Left cardiac atrium (tissue), 4 donors: ENCODE data around the gene UGT1A10. TPM values are rescaled to one million over a fixed set of nuclear protein-coding genes. Genes with fewer than 3 reads are reported as not detected.
A peak's percentile ranks its signal among the peaks of the same experiment; 100 is the strongest.
"Not testable (repeated sequence)": the region's sequence is repeated elsewhere in the genome, so short reads cannot be mapped to it uniquely, and the experiment has no call there.

Experiments used
- ATAC-seq, 2 donors: fragments of 200-7000 bp; cut with Tn5 transposase; one replicate each; pipeline ENCODE4 v1.9.1; 2020; ENCODE audit warnings: mild to moderate bottlenecking in 2 of 2, moderate library complexity in 2 of 2
- DNase-seq: peaks from one replicate; pipeline ENCODE4 v3.0.0-alpha.2; 2020
- intact Hi-C, 2 donors: fragments of 100-400 bp; cut with DNase I; formaldehyde crosslinking; loops; one replicate each; pipeline versions ENCODE4 v1.14.1 to v1.15.1; 2022 to 2023
- total RNA-seq, 2 donors: library from RNA; stranded (reverse); fragmentation: NEBNext Ultra II Directional; extraction: Animal tissue kit (Norgen Biotek cat#: 25700); gene quantifications; one replicate each; pipeline ENCODE4 v1.2.1, GENCODE V29; 2021
- donor health status: DM: no; HTN: yes; CAD: no.
- donor health status: DM: no; HTN: yes; CAD: no; lungs with severe emphysema.
- donor health status: DM: yes; HTN: yes; CAD: no.
- donor health status: Dilated cardiomyopathy.

Gene UGT1A10
- total RNA-seq, 2 donors from 2014 or later, result not detected

DNA sequence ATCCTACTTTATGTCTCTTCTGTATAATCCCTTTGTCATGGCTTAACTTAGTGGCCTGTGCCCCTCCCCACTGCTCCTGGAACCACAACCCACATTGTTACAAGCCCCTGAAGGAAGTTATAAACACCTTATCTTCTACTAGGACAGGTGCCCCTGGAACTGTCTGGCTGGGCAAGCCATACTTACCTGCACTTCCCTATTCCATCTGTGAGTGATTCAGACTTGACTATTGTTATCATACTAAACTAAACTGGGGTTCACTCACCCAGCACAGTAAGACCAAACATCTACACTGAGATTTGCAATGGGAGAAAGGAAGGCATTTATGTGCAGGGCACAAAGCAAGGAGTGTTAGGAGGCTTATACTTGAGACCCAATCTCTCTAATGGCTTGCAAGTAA, 52.8 kb downstream of the UGT1A10 start:
- ATAC-seq, result no peak
- DNase-seq, result no peak
- intact Hi-C loops, result no loop called here

DNA sequence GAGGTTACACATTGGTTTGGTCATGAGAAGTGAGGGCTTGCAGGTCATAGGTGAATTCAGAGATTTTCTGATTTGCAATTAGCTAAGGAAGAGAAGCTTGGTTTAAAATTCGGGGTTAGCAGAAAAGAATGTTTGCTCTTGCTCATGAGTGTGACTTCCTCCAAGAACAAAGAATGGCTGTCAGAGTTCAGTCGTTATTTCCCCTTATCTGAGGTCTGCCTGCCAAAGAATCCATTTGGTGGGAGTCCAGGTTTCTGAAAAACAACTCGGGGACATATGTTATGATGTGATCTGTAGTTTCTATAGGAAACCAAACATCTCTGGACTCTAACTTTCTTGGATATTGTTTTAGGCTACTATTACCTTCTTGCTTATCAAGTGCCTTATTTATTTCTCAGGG, 53.3 kb downstream of the UGT1A10 start:
- no peak for DNase-seq
- intact Hi-C loops, result no loop called here
- no peak for ATAC-seq

DNA sequence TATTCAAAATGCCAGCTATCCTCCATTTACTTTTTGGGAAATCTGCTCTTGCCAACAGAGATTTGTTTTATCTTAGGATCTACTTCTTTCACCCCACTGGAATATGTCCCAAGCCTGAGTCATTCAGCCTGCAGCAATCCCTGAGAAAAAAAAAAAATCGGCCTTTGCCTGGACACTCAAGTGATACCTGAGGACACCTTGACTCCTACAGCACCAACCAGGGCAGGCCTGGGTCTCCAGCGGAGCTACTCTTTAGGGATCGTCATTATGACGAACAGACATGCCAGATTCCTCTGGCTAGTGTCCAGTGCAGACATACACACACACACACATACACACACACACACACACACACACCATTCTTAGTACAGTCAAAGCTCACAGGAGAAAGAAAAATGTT, 54.2 kb downstream of the UGT1A10 start:
- DNase-seq, result no peak
- no peak for ATAC-seq
- intact Hi-C loops, result no loop called here

DNA sequence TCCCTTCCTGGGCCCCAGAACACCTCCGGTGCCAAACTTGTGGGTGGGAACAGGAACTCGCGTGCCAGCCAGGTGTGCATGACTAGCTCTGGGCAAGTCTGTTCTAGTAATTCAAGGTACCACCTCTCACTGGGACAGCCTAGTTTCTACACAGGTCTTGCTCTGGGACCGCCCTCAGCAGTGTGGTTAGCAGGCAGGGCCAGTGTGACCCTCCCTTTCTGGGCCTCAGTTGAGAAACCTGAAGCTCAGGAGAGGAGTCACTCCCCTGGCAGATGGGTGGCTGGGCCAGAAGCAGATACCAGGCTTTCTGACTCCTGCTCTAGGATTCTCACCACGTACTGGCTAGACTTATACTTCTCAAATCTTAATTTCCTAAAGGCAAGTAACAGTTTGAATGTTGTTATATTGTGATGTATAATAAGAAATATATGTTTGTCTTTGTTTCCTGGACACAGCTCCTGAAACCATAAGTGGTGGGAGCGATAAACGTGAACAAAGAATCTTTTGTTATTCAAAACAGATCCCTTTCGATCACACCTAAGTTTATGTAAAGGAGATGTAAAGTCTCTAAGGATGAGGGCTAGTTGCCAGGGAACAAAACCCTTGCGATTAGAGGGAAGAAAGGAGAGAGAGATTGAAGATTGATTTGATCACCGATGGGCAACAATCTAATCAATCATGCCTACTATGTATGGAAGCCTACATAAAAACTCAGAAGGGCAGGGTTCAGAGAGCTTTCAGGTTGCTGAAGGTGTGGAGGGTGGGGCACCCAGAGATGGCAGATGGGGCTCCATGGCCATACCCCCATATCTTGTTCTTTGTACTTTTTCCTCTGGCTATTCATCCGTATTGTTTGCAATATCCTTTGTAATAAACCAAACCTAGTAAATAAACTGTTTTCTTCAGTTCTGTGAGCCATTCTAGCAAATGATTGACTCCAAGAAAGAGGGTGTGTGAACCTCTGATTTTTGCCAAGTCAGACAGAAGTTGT, 55.5 kb downstream of the UGT1A10 start:
- intact Hi-C loops, result no loop called here
- ATAC-seq (no peak), DNase-seq (no peak)

DNA sequence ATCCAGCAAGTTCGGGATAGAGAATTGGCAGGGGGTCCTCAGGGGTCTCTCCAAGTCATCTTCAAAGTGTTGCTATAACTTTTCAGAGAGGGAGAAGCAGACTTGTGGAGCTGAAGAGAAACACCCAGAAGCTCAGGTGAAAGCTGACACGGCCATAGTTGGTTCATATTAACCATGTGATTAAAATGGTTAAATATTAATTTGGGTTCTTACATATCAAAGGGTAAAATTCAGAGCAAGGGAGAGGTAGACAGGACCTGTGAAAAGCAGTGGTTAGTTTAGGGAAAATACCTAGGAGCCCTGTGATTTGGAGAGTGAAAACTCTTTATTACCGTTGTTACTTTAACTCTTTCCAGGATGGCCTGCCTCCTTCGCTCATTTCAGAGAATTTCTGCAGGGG, 56.4 kb downstream of the UGT1A10 start, which contains the start of gene UGT1A6:
Gene UGT1A6, plus strand, starts transcription at position 243 of the 400 bp plus-strand sequence. Its CDS starts 115 bp downstream, at position 358.
- ATAC-seq, result no peak
- DNase-seq, result no peak
- intact Hi-C loops, result no loop called here

DNA sequence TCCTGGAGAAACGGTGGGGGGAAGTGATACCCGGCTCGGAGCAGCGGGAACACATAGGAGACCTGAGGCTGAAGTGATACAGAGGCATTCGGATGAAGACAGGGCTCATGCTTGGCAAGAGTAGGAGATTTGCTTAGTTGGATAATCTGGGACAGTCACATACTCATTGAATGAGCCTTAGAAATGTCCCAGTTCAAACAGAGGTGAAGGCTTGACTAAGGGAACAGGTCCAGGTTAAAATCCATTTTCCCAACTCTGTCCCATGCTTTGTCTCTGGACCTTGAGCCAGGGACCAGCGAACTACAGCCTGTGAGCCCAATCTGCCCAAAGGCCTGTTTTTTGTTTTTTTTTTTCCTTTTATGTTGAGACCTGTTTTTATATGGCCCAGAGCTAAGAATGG, 57.7 kb downstream of the UGT1A10 start:
- intact Hi-C loops, result no loop called here
- ATAC-seq, result no peak

DNA sequence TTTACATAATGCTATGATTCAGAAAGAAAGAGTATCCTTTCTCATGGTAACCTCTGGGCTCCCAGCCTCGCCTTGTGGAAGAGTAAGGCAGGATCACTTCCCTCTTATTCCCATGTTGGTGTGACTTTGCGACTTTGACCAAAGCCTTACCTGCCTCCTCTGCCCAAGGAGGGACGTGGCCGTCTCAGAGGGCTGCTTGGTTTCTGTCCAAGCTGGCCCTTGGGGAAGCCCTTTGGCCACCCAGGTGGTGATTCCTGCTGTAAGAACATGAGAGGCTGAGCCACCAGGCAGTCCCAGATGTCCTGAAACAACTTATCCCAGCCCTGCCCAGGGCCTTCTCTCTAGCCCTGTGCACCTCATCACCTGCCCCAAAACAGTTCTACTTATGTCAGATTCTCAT, 62.5 kb downstream of the UGT1A10 start:
- no peak for ATAC-seq
- intact Hi-C loops, result no loop called here

More for the DNA sequence above, 57.7 kb downstream of the UGT1A10 start:
- no peak for DNase-seq

DNA sequence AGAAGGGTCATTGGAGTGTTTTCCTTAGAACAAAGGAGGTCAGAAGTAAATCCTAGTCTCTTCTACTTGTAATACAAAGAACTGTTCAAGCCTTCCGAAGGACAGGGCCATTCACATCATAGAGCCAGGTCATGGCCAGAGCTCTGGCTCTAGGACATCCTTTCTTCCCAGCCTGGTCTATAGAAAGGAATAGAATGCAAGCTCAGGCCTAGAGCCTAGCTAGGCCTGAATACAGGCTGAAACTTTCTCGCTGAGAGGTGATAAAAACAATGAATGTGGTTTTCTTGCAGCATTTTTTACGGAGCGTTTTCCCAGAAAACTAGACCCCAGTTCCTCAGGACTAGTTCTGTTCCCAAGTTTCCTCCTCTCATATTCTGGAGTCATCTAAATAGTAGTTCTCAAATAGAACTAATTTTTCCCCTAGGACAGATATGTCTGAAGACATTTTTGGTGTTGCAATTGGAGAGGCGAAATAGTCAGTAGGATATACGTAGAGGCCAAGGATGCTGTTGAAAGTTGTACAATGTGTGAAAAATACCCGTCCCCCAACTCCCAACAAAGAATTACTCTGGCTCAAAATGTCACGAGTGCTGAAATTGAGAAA, 63.3 kb downstream of the UGT1A10 start:
- intact Hi-C loops, result no loop called here
- no peak for ATAC-seq
- no peak for DNase-seq

More for the DNA sequence above, 62.5 kb downstream of the UGT1A10 start:
- DNase-seq, result no peak

DNA sequence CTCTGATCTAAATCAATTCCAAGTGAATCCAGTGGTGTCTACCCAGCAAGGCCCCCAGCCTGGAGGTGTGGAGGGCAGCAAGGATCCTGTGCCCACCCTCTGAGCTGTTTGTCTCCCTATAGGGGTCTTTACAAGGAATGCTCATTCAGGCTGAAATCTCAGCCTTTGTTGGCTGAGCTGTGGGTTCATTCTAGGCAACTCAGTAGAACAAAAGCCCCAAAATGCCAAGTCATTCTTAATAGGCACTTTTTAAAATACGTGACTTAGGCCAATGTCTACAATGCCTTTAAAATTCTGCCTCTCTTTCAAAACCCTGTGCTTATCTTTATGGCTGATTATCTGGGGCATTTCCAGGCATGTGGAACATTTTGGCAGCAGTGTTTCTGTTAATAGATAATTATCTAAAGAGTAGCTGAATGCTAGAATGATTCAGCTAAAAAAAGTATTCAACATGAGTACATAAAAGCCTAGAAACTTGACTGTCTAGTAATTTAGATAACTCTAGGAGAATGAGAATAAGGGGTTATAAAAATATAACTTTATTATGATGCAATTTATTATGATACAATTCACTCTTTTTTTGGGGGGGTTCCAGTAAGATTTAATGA, 63.9 kb downstream of the UGT1A10 start:
- peak in 1 of 2 donors; percentile 44 for ATAC-seq
- DNase-seq, result no peak
- intact Hi-C loops, result no loop called here

DNA sequence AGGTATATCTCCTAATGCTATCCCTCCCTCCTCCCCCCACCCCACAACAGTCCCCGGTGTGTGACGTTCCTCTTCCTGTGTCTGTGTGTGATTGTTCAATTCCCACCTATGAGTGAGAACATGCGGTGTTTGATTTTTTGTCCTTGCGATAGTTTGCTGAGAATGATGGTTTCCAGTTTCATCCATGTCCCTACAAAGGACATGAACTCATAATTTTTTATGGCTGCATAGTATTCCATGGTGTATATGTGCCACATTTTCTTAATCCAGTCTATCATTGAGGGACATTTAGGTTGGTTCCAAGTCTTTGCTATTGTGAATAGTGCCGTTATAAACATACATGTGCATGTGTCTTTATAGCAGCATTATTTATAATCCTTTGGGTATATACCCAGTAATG, 64.6 kb downstream of the UGT1A10 start:
- DNase-seq, intact Hi-C loops, ATAC-seq: not testable (repeated sequence)

DNA sequence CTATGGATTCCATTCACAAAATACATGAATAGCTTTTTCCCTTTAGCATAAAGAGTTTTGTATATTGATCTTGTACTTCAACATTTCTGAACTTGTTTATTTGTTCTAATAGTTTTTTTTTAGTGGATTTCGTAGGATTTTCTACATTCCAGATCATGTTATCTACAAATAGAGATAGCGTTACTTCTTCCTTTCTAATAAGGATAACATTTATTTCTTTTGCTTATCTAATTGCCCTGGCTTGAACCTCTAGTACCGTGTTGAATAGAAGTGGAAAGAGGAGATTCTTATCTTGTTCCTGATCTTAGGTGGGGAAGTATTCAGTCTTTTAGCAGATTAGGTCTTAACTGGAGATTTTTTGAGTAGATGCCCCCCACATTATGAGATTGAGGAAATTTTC, 66.0 kb downstream of the UGT1A10 start:
- ATAC-seq, result no peak
- no peak for DNase-seq
- intact Hi-C loops, result no loop called here

DNA sequence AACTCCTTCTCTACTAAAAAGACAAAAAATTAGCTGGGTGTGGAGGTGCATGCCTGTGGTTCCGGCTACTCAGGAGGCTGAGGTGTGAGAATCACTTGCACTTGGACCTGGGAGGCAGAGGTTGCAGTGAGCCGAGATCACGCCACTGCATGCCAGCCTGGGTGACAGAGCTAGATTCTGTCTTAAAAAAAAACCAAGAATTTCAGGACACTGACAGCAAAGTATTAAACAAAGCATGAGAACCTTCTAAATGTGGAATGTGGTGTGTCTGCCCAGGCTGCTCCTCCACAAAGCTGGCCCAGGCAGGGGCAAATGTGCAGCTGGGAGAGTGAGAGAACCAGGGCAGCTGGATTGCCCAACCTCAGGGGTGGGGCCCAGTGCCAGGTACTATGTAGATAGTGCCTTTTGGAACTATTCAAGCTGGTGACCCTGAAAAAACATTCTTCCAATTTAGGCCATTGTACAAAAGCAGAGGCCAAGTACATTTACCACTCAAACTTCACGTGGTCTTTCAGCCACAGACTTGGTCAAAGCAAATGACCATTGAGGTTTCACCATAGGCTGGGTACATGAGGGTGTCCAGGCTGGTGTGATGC, 69.8 kb downstream of the UGT1A10 start:
- peak in 1 of 2 donors; percentile 75 for ATAC-seq
- intact Hi-C loops, result no loop called here
- no peak for DNase-seq

DNA sequence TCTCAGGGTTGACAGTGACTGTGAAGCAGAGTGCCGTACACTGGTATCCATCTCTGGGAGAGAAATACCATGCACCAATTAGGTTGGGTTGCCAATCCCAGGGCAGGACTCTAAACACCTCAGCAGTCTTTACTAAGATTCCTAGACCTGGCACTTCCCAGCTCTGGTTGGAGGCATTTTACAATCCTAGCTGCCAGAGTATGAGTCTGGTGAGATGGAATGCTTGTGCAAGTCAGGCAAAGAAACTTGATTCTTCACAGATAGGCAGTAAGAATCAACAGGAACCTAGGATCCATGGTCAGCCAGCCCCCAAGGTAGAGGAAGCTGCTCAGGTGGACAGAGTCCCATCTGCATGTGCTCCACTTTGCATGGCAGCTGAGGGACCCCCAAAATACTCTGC, 70.5 kb downstream of the UGT1A10 start:
- no peak for DNase-seq
- intact Hi-C loops, result no loop called here
- peak in 1 of 2 donors; percentile 78 for ATAC-seq

DNA sequence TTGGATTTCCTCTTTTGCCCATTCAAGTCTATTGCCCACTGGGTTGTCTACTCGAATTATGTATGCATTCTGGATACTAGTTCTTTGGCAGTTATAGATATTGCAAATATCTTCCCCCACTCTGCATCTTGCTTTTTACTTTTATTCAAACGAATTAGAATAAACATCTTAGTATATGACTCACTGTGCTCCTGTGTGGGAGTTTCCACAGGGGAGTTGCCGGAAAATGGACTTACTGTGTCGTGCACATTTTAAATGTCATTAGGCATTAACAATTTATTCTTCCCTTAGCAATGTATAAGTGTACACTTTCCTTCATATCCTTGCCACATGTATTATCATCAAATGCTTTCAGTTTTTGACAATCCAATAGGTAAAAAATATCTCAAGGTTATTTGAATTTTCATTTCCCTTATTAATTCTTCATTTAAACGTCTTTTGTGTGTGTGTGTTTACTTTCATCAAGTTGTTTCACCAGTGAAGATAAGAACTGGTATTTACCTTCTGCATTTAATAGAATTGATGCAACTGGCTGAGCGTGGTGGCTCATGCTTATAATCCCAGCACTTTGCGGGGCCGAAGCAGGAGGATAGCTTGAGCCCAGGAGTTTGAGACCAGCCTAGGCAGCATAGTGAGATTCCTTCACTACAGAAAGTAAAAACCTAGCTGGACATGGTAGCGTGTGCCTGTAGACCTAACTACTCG, 71.8 kb downstream of the UGT1A10 start:
- ATAC-seq, result no peak
- intact Hi-C loops, result no loop called here
- DNase-seq, result no peak

DNA sequence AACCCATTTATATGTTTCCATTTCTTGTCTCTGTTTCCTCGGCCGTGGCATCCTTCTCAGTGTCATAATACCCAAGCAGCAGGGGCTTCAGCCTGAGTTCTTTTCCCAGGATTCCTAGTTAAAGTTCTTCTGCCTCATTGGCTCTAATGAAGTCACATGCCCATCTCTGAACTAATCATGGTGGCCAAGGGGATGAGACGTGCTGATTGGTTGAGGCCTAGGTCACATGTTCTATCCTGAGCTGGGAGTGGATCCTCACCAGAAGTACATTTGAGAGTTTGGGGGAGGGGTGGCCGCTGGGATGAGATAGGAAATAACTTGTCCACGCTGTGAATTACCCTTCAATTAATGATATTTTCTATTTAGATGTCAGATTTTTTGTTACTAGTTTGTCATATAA, 72.7 kb downstream of the UGT1A10 start:
- ATAC-seq, result no peak
- intact Hi-C loops, result no loop called here
- DNase-seq, result no peak

DNA sequence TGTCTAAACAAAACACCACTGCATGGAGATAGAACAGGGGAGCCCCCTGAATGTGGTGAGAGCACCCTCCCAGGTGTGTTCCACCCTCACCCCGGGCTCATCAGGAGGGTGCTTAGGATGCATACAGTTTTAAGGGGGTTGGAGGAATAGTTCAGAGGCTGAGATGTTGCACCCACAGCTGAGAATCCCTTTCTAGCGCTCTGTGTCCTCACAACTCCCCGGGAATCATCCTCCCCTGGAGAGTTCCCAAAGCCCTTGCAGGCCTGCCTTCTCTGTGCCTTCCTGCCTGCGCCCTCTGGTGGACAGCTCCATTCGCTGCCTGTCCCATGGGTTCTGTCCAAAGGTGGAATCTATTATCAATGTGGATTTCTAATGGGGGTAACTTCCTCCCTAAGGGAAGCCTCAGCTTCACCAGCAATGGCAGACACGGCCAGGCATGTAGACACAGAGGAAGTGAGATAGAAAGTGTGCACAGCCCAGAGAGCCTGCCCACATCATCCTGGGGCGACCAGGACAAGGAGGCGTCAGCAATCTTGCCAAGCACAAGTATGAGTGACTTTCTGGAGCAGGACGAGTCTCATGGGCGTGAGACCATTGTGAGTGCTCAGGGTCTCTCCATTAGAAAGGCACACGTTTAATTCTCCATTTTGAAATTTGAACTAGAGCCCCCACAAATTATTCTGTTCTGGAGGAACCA, 75.2 kb downstream of the UGT1A10 start:
- DNase-seq (peak; percentile 78), ATAC-seq (peak; percentile 78 to 90)
- intact Hi-C loops, result no loop called here

DNA sequence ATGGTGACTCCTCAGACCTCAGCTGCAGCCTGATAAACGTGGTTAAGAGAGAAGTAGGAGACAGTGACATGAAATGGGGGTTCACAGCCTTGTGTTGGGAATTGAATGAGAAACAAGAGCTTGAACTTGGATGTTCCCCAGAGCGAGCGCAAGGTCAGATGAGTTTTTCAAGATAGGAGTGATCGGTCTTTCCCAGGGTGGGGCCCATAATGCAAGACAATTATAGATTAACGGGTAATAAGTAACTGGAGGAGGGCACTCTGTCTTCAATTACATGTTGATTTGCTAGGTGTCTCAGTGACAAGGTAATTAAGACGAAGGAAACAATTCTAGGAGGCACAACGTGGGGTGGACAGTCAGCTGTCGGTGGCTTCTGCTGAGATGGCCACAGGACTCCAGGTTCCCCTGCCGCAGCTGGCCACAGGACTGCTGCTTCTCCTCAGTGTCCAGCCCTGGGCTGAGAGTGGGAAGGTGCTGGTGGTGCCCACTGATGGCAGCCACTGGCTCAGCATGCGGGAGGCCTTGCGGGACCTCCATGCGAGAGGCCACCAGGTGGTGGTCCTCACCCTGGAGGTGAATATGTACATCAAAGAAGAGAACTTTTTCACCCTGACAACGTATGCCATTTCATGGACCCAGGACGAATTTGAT, 76.5 kb downstream of the UGT1A10 start, which contains the start of gene UGT1A5:
Gene UGT1A5, plus strand, starts transcription at position 297 of the 651 bp plus-strand sequence. Its CDS starts 85 bp downstream, at position 382.
- intact Hi-C loops, result no loop called here
- ATAC-seq (no peak), DNase-seq (no peak)

DNA sequence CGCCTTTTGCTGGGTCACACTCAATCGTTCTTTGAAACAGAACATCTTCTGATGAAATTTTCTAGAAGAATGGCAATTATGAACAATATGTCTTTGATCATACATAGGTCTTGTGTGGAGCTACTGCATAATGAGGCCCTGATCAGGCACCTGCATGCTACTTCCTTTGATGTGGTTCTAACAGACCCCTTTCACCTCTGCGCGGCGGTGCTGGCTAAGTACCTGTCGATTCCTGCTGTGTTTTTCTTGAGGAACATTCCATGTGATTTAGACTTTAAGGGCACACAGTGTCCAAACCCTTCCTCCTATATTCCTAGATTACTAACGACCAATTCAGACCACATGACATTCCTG, 77.0 kb downstream of the UGT1A10 start:
- ATAC-seq, result no peak
- no peak for DNase-seq
- intact Hi-C loops, result no loop called here
